Body of pancreas (tissue), 4 donors: Measurements from ENCODE around the gene CD44.

Experiments
- POLR2A ChIP-seq, 3 donors: fragments of 450-650 bp; IDR thresholded peaks; one replicate each; pipeline ENCODE4 v1.6.1; 2016; ENCODE audit warnings: antibody characterized with exemption in 3 of 3, mild to moderate bottlenecking in 2 of 3
- TF ChIP-seq, protein P1 (sequence below), 7 experiments: fragments of 450-650 bp in 4 of 7; fragments of 200-600 bp in 3 of 7; sonication (generic) in 3 of 7; IDR thresholded peaks; one replicate each; pipeline ENCODE4 v1.5.1; 2016 to 2019; ENCODE audit warnings: antibody characterized with exemption in 7 of 7

DNA sequence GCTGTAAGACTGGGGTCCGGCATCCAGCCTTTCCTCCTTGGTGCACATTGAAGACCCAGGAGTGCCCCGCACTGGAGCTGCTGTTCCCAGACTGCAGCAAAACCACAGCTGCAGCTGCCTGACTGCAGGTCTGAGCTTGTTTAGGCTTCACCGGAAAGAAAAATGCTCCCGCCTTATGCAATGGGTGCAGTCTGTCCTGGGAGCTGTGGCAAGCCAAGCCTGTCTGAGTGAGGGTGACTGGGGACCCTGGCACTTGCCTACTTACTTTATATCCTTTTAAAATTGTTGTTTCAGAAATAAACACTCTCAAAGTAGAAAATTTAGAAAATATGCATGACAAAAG, 23.3 kb upstream of the CD44 start:
- TF ChIP-seq, protein P1, sequence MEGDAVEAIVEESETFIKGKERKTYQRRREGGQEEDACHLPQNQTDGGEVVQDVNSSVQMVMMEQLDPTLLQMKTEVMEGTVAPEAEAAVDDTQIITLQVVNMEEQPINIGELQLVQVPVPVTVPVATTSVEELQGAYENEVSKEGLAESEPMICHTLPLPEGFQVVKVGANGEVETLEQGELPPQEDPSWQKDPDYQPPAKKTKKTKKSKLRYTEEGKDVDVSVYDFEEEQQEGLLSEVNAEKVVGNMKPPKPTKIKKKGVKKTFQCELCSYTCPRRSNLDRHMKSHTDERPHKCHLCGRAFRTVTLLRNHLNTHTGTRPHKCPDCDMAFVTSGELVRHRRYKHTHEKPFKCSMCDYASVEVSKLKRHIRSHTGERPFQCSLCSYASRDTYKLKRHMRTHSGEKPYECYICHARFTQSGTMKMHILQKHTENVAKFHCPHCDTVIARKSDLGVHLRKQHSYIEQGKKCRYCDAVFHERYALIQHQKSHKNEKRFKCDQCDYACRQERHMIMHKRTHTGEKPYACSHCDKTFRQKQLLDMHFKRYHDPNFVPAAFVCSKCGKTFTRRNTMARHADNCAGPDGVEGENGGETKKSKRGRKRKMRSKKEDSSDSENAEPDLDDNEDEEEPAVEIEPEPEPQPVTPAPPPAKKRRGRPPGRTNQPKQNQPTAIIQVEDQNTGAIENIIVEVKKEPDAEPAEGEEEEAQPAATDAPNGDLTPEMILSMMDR (IDR thresholded peaks at IDR 0.05): no peak
- TF ChIP-seq POLR2A (IDR thresholded peaks at IDR 0.05): no peak
